Stimulated activated CD8-positive, alpha-beta memory T cell treated with anti-CD3 and anti-CD28 coated beads, Interleukin-7, amount 100 ng/mL, for 4 hours (primary cell): Measurements from ENCODE around the gene WNT9A.

ENCODE experiments used
- DNase-seq, 2 donors: peaks; one replicate each; pipeline ENCODE4 v3.0.0-alpha.2; 2020; ENCODE audit warnings: low read depth in 2 of 2

WNT9A gene

GRCh38 chr1:227897704-227898438, 49.9 kb downstream of the WNT9A start:
- DNase-seq, result no peak

GRCh38 chr1:227896710-227897655, 50.7 kb downstream of the WNT9A start:
- DNase-seq, result no peak

- no peak for DNase-seq
Measured at GRCh38 chr1:227895828-227896685, 51.7 kb downstream of the WNT9A start.

- DNase-seq, result no peak
Measured at GRCh38 chr1:227894831-227895451, 52.8 kb downstream of the WNT9A start.

- no peak for DNase-seq
Measured at GRCh38 chr1:227893949-227894721, 53.6 kb downstream of the WNT9A start.

- no peak for DNase-seq
Measured at GRCh38 chr1:227893300-227893948, 54.3 kb downstream of the WNT9A start.

GRCh38 chr1:227892489-227893299, 55.0 kb downstream of the WNT9A start:
- no peak for DNase-seq

- DNase-seq, result no peak
Measured at GRCh38 chr1:227891955-227892488, 55.7 kb downstream of the WNT9A start.

GRCh38 chr1:227891223-227891954, 56.3 kb downstream of the WNT9A start:
- DNase-seq, result no peak

GRCh38 chr1:227890451-227891222, 57.1 kb downstream of the WNT9A start:
- no peak for DNase-seq

- no peak for DNase-seq
Measured at GRCh38 chr1:227889863-227890405, 57.8 kb downstream of the WNT9A start.

- DNase-seq, result no peak
Measured at GRCh38 chr1:227889047-227889862, 58.5 kb downstream of the WNT9A start.

- no peak for DNase-seq
Measured at GRCh38 chr1:227888404-227889046, 59.2 kb downstream of the WNT9A start.

- no peak for DNase-seq
Measured at GRCh38 chr1:227887697-227888403, 59.9 kb downstream of the WNT9A start.
